ENCODE results near the gene GALM. TPM values are rescaled to one million over a fixed set of nuclear protein-coding genes. Genes with fewer than 3 reads are reported as not detected.

The GALM gene
- total and polyA plus RNA-seq, 2 of the 8 experiments (the other 6 are each of a cell fraction or from before 2014, with no cell fraction given): 9.9 to 13.1 TPM

DNA sequence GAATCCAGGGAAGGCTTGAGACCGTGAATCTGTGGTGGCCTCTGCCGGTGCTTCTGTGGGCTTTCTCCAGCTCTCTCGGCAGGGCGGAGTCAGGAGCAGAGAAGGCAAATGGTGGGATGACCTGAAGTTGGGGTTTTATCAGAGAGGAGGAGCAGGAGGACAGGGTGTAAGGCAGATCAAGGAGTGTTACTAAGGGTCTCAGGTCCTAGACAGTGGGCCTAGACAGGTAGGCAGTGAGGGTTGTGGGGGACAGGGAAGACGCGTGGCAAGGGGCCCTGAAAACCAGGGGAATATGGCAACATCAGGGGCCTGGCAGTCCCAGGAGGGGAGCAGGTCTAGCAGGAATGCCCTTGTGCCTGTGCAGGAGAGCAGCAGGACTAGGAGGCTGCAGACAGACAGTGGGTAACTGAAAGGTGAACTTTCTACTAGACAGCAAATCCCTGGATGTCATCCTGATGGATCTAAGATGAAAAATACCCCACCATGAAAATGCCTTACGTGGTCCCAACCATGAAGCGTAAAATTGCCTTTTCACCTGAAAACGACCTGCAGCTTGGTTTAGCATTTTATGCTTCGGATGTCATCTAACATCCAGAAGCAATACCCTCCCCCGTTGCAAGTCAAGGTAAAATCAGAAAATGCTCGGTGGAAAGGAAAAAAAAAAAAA, 43.1 kb downstream of the GALM start:
- Histone ChIP-seq H4K91ac (replicated peaks; ENCODE audit: insufficient read length, low read length) (no peak overlapping the region), H3K9me3 (ENCODE audit: insufficient read depth in 2 of 2, low read depth in 1 of 2, low read length in 1 of 2) (0 out of 4 replicates have a peak, but pooled peaks cover 0 to 3% of the 10 kb centered on the region in 2 experiments), H3K18ac (ENCODE audit: extremely low read depth, low read length) (peak overlapping the region; percentile 19; the same call in 1 of the 2 replicates), H2BK20ac (ENCODE audit: low read length) (no peak overlapping the region), H3K36me3 (ENCODE audit: control insufficient read depth in 2 of 4, insufficient read depth in 4 of 4, low read length in 3 of 4) (no peaks in the 10 kb centered on the region; a peak in 1 of 8 replicates), H4K5ac (ENCODE audit: insufficient read length, low read depth, low read length) (no peak overlapping the region), H3K27me3 (replicated peaks in 1 of 4; ENCODE audit: control insufficient read depth in 3 of 4, extremely low read depth in 1 of 4, insufficient read depth in 3 of 4, low read length in 3 of 4) (no peaks in the 10 kb centered on the region), H4K20me1 (replicated peaks in 1 of 2; ENCODE audit: control insufficient read depth in 1 of 2, insufficient read depth in 2 of 2, low read length in 2 of 2) (peaks cover 0 to 1% of the 10 kb centered on the region in 2 experiments), H3K14ac (ENCODE audit: insufficient read length) (no peak overlapping the region), H2AK5ac (ENCODE audit: low read depth, low read length) (no peak overlapping the region), H3K23me2 (ENCODE audit: low read depth, low read length) (peaks cover 3% of the 10 kb centered on the region; the same call in 1 of the 2 replicates), H3K56ac (replicated peaks; ENCODE audit: insufficient read length, low read depth, low read length) (no peak overlapping the region), H3K4ac (replicated peaks; ENCODE audit: insufficient read length, low read depth, low read length) (no peak overlapping the region), H2BK5ac (ENCODE audit: low read depth, low read length) (no peak overlapping the region), H3K4me3 (ENCODE audit: extremely low read depth in 1 of 4, insufficient read depth in 2 of 4, low read depth in 3 of 4, low read length in 4 of 4) (no peak overlapping the region), H2BK120ac (replicated peaks; ENCODE audit: low read depth, low read length) (no peak overlapping the region), H2BK12ac (ENCODE audit: low read depth, low read length) (no peak overlapping the region), H3K27ac (ENCODE audit: low read depth, low read length) (no peak overlapping the region), H3K79me1 (ENCODE audit: low read depth, low read length) (no peaks in the 10 kb centered on the region), H3K4me1 (replicated peaks in 1 of 4; ENCODE audit: control insufficient read depth in 3 of 4, insufficient read depth in 4 of 4, low read length in 3 of 4) (peaks cover 0 to 7% (median 3%) of the 10 kb centered on the region in 4 experiments; a peak in 3 of 7 replicates), H3K9ac (replicated peaks in 1 of 4; ENCODE audit: extremely low read depth in 1 of 4, low read depth in 3 of 4, low read length in 3 of 4) (no peak overlapping the region; a peak in 1 of 7 replicates), H3K23ac (ENCODE audit: insufficient read length) (no peak overlapping the region), H3K79me2 (ENCODE audit: control insufficient read depth in 1 of 2, insufficient read depth in 2 of 2, low read length in 2 of 2) (no peaks in the 10 kb centered on the region), H2AFZ (ENCODE audit: low read length) (no peak overlapping the region), H2BK15ac (ENCODE audit: low read length) (no peak overlapping the region), H3K4me2 (ENCODE audit: insufficient read depth in 1 of 2, low read depth in 2 of 2, low read length in 2 of 2) (no peak overlapping the region), H4K8ac (ENCODE audit: extremely low read depth, insufficient read depth, low read length) (peak overlapping the region; percentile 57; the same call in 1 of the 2 replicates)
- ChIA-PET POLR2A (ENCODE audit: partially characterized antibody) (interaction anchor here (0.6 kb wide), 1 partner anchor 180 kb away, joined by 3 read pairs; no protein-coding TSS in a partner anchor), CTCF (ENCODE audit: partially characterized antibody) (interaction anchor here (0.6 to 1.5 kb wide), 5 partner anchors 9 to 1771 kb away, joined by 3 to 5 read pairs (median 3); no protein-coding TSS in a partner anchor)
- WGBS, 2 experiments (ENCODE audit: extremely low coverage in 1 of 2, insufficient coverage in 1 of 2, insufficient read length in 1 of 2, insufficient replicate concordance in 2 of 2, low coverage in 1 of 2, low lambda C conversion rate in 2 of 2, missing lambda C conversion rate in 1 of 2): 82% methylated on average over 11 of the region's 12 CpGs; no CpG with 5 or more reads in 1 of the 2 experiments
- peak in 1 of 2 experiments; percentile 48 for DNase-seq (ENCODE audit: low read depth in 1 of 2, low spot score in 2 of 2)
- TF ChIP-seq RAD21 (IDR thresholded peaks at IDR 0.05 in 1 of 2, conservative IDR thresholded peaks at IDR 0.05 in 1 of 2; ENCODE audit: low read depth in 2 of 2, low read length in 2 of 2): peak in 1 of 2 experiments; percentile 29; a peak in 1 of 4 replicates
- no peak for TF ChIP-seq PHF8 (conservative IDR thresholded peaks at IDR 0.05; ENCODE audit: low read depth, low read length)
- 0 out of 2 replicates have a peak, but pooled peaks have one; percentile 5 for TF ChIP-seq YY1 (IDR thresholded peaks at IDR 0.05; ENCODE audit: low read depth, low read length)
- no peak for TF ChIP-seq CEBPB (IDR thresholded peaks at IDR 0.05; ENCODE audit: low read depth, low read length)
- FAIRE-seq: no peak
